HFF-Myc (cell line): ENCODE results near the gene ARHGAP15.

Experiments used
- DNase-seq: peaks from one replicate; pipeline ENCODE4 v3.0.0-alpha.2; 2011; ENCODE audit warnings: low read depth; ENCODE audit errors: extremely low read depth
- H3K4me3 ChIP-seq: replicated peaks from 2 replicates; pipeline ENCODE4 v1.5.1; 2011; ENCODE audit warnings: low read depth, mild to moderate bottlenecking, control low read depth, low read length
- TF ChIP-seq, protein P1 (sequence below): IDR thresholded peaks from 2 replicates; pipeline ENCODE4 v1.5.1; 2012; ENCODE audit warnings: mild to moderate bottlenecking, low read depth, low read length, control low read depth; ENCODE audit errors: missing control alignments

ARHGAP15 gene

DNA sequence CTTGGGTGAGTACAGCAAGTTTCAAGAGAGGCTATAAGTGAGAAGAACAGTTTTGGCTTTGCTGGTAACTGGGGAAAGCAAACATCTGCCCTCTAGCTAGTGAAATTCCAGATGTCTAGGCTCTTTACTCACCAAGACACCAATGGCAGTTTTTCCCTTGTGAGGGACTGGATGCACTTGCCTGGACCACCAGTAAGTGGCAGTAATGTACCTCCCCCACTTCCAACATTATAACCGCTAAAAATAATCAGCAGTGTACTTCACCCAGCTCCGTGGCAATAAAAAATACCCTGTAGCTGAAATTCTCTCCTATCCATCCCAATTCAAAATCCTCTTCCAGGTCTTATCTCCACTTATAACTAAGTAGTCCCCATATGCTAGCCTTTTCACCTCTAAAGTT is 383.9 kb downstream of the ARHGAP15 start:
- DNase-seq, result peak; percentile 70
- TF ChIP-seq, protein P1, sequence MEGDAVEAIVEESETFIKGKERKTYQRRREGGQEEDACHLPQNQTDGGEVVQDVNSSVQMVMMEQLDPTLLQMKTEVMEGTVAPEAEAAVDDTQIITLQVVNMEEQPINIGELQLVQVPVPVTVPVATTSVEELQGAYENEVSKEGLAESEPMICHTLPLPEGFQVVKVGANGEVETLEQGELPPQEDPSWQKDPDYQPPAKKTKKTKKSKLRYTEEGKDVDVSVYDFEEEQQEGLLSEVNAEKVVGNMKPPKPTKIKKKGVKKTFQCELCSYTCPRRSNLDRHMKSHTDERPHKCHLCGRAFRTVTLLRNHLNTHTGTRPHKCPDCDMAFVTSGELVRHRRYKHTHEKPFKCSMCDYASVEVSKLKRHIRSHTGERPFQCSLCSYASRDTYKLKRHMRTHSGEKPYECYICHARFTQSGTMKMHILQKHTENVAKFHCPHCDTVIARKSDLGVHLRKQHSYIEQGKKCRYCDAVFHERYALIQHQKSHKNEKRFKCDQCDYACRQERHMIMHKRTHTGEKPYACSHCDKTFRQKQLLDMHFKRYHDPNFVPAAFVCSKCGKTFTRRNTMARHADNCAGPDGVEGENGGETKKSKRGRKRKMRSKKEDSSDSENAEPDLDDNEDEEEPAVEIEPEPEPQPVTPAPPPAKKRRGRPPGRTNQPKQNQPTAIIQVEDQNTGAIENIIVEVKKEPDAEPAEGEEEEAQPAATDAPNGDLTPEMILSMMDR, result peak; percentile 88
- H3K4me3 ChIP-seq, result no peak overlapping the region

DNA sequence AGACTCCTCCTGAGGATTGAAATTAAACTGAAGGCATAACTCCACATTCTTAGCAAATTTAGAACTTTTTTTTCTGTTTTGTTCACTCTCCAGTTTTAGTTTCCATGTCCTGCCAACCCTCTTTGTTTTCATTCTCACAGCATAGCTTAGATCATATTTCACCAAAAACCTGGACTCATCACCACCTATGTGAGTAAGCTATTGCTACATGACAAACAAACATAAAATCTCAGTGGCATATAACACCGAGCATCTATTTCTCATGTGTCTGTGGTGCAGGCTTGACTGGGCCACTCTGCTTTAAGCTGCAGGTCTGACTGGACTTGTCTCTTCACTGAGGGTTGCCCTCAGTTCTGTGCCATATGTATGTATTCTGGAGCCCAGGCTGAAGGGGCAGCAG is 385.2 kb downstream of the ARHGAP15 start:
- no peak for DNase-seq
- no peak overlapping the region for H3K4me3 ChIP-seq
- TF ChIP-seq, protein P1, result no peak

DNA sequence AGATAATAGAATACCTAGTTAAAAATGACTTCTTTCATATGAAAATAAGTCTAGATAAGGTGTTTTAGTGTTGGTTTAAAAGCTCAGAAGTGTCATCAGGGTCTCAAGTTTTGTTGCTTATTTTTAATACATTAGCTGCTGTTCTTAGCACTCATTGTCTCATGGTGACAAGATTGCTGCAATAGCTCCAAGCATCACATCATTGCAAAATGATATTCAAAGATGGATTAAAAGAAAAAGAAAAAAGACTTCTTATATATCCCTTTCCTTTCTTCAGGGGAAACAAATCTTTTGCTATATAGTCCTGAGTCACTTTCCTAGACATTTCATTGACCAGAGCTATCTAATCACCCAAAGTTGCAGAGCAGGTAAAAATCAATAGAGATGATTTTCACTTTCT is 386.1 kb downstream of the ARHGAP15 start:
- TF ChIP-seq, protein P1, result no peak
- H3K4me3 ChIP-seq, result no peak overlapping the region
- no peak for DNase-seq

DNA sequence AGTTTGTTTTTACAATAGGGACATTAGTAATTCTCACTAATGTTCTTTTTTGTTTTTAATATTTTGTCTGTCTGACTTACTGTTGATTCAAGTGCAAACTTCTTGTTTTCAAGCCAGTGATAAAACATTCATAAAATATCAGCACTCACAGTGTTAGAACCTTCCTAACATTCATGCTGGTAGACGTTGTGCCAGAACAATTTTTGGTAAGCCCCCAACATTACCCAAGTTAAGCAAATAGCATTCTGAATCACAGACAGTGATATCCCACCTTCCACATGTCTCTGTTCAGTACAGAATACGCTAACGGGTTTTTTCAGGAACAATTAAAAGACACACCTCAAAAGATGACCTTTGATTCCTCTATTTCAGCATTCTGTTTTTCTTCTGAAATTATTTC is 390.3 kb downstream of the ARHGAP15 start:
- TF ChIP-seq, protein P1, result no peak
- no peak for DNase-seq
- no peak overlapping the region for H3K4me3 ChIP-seq

DNA sequence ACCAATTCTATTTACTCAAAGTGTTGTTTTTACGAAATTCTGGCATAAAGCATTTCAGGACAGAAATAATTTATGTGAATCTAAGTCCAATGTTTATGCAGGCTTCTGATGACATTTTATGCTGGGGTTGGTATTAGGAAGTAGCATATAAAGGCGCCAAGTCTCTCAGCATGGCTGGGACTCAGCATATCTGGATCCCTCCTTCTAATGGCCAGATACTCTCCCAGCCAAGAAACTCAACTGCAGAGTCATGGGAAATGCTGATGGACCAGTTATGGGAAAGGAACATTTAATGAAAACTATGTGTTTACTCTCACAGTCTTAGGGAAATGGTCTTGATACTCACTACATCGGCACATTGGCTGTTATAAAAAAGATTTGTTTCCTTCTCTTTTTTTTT is 392.2 kb downstream of the ARHGAP15 start:
- TF ChIP-seq, protein P1, result no peak
- no peak for DNase-seq
- H3K4me3 ChIP-seq, result no peak overlapping the region

DNA sequence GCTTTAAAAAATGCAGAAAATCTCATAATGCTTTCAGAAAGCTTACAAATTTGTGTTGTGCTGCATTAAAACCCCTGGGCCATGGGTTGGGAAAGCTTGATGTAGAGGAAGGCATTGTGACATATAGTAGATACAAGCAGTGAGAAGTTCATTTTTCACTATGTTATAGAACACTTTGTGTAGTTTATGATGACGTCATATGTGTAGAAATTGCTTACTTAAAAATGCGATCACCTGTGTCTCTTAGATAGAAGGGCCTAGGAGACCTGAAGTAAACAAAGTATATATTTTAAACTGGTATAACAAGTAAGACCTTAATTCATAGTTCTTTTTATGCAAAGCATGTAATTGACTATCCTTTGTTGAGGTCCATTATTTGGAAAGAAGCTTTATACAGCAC is 393.5 kb downstream of the ARHGAP15 start:
- H3K4me3 ChIP-seq, result no peak overlapping the region
- TF ChIP-seq, protein P1, result no peak
- no peak for DNase-seq

DNA sequence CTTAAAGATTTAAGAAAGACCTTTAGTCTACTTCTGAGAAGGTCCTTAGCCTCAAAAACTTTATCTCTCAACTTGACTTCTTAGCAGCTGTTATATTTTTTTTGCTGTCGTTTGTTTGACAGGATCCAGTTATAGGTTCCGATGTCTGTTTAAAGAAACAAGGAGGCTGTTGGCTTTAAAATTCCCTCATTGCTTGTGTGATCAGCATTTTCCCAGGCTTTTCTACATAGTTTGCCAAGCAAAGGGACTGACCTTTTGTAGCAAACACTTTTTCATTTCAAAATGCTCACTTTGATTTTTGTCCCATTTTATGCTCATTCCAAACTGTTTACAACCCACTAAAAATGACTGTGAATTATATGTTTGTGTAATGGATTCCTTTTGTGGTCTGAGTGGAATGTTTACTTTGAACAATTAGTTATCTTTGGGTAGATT is 394.9 kb downstream of the ARHGAP15 start:
- TF ChIP-seq, protein P1, result no peak
- DNase-seq, result no peak

More for the DNA sequence above, 394.9 kb downstream of the ARHGAP15 start:
- no peak overlapping the region for H3K4me3 ChIP-seq
